Measurements from ENCODE around the gene ZFP37. TPM values are rescaled to one million over a fixed set of nuclear protein-coding genes. Genes with fewer than 3 reads are reported as not detected.

Gene ZFP37
- polyA plus RNA-seq, 1 donor, result 3.3 TPM

DNA sequence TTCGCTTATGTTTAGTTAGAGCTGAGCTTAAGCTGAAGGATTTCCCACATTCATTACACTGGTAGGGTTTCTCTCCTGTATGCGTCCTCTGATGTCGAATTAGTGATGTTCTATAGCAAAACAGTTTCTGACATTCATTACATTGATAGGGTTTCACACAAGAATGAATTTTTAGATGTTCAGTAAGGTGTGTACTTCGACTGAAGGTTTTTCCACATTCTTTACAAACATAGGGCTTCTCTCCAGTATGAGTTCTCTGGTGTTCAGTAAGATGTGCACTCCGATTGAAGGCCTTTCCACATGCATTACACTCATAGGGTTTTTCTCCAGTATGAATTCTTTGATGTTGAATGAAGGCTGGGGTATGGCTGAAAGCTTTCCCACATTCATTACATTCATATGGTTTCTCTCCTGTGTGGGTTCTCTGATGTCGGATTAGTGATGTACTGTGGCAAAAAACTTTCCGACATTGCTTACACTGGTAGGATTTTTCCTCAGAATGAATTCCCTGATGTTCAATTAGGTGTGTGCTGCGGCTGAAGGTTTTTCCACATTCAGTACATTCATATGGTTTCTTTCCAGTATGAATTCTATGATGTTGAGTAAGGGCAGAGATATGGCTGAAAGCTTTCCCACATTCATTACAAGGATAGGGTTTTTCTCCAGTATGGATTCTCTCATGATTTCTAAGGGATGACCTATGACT is 59.1 kb downstream of the ZFP37 start:
- no peak for DNase-seq
- no peak overlapping the region for H3K27ac ChIP-seq (ENCODE audit: low read length)
- H3K9me3 ChIP-seq (ENCODE audit: control insufficient read depth, low read depth, low read length), result peaks cover 32% of the 10 kb centered on the region
- H3K4me3 ChIP-seq (ENCODE audit: low read length), result no peak overlapping the region
- H3K36me3 ChIP-seq (ENCODE audit: control insufficient read depth, insufficient read depth, low read length), result peaks cover 10% of the 10 kb centered on the region
- no CpG with 5 or more reads among the region's 8 CpGs for WGBS (ENCODE audit: insufficient coverage, low lambda C conversion rate)
- H3K4me1 ChIP-seq (ENCODE audit: control insufficient read depth, insufficient read depth, low read length), result no peaks in the 10 kb centered on the region
- no peaks in the 10 kb centered on the region for H3K27me3 ChIP-seq (ENCODE audit: control insufficient read depth, insufficient read depth, low read length)

Other genes with a start within 250 kb of the ZFP37 start
- gene SLC46A2, start 165.8 kb downstream of the ZFP37 start, polyA plus RNA-seq, result 0.43 TPM
- 2.6 TPM for gene ZNF883, start 44.5 kb downstream of the ZFP37 start, polyA plus RNA-seq
- 11.4 TPM for gene SLC31A2, start 94.3 kb upstream of the ZFP37 start, polyA plus RNA-seq
- 23.1 TPM for gene FKBP15, start 164.6 kb upstream of the ZFP37 start, polyA plus RNA-seq
- 32.2 TPM for gene SLC31A1, start 164.8 kb upstream of the ZFP37 start, polyA plus RNA-seq
- 39.7 TPM for gene CDC26, start 218.8 kb upstream of the ZFP37 start, polyA plus RNA-seq
- 22.8 TPM for gene PRPF4, start 218.9 kb upstream of the ZFP37 start, polyA plus RNA-seq
- 0.91 TPM for gene RNF183, start 246.7 kb upstream of the ZFP37 start, polyA plus RNA-seq